ENCODE results near the gene CNTFR.

- no peak for TF ChIP-seq EZH2 (IDR thresholded peaks at IDR 0.05; ENCODE audit: borderline replicate concordance, low read depth, low read length, poor library complexity, severe bottlenecking)
- TF ChIP-seq, protein P1, sequence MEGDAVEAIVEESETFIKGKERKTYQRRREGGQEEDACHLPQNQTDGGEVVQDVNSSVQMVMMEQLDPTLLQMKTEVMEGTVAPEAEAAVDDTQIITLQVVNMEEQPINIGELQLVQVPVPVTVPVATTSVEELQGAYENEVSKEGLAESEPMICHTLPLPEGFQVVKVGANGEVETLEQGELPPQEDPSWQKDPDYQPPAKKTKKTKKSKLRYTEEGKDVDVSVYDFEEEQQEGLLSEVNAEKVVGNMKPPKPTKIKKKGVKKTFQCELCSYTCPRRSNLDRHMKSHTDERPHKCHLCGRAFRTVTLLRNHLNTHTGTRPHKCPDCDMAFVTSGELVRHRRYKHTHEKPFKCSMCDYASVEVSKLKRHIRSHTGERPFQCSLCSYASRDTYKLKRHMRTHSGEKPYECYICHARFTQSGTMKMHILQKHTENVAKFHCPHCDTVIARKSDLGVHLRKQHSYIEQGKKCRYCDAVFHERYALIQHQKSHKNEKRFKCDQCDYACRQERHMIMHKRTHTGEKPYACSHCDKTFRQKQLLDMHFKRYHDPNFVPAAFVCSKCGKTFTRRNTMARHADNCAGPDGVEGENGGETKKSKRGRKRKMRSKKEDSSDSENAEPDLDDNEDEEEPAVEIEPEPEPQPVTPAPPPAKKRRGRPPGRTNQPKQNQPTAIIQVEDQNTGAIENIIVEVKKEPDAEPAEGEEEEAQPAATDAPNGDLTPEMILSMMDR (conservative IDR thresholded peaks at IDR 0.05; ENCODE audit: low read depth, low read length) = no peak
These were observed 10.0 kb upstream of the CNTFR start for GRCh38 chr9:34599546-34599945.

All from A673 (cell line).